ENCODE measurements around the gene BET1L. TPM values are rescaled to one million over a fixed set of nuclear protein-coding genes. Genes with fewer than 3 reads are reported as not detected.

BET1L gene
- total RNA-seq, 1 experiment from 2014 or later, result 89.0 TPM

GRCh38 chr11:255176-255575 lies 48.0 kb upstream of the BET1L start:
- TF ChIP-seq POLR2AphosphoS5 (IDR thresholded peaks at IDR 0.05; ENCODE audit: low read depth, low read length) (no peak), TCF7L2 (IDR thresholded peaks at IDR 0.05; ENCODE audit: low read depth, low read length) (no peak), SIN3A (IDR thresholded peaks at IDR 0.05; ENCODE audit: borderline replicate concordance, insufficient read depth, low read depth, low read length) (no peak), REST (IDR thresholded peaks at IDR 0.05; ENCODE audit: insufficient read depth in 1 of 2, low read depth in 2 of 2, low read length in 1 of 2) (no peak)
- TF ChIP-seq, protein P1, sequence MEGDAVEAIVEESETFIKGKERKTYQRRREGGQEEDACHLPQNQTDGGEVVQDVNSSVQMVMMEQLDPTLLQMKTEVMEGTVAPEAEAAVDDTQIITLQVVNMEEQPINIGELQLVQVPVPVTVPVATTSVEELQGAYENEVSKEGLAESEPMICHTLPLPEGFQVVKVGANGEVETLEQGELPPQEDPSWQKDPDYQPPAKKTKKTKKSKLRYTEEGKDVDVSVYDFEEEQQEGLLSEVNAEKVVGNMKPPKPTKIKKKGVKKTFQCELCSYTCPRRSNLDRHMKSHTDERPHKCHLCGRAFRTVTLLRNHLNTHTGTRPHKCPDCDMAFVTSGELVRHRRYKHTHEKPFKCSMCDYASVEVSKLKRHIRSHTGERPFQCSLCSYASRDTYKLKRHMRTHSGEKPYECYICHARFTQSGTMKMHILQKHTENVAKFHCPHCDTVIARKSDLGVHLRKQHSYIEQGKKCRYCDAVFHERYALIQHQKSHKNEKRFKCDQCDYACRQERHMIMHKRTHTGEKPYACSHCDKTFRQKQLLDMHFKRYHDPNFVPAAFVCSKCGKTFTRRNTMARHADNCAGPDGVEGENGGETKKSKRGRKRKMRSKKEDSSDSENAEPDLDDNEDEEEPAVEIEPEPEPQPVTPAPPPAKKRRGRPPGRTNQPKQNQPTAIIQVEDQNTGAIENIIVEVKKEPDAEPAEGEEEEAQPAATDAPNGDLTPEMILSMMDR (IDR thresholded peaks at IDR 0.05), result no peak
- in situ Hi-C loops (cut with HindIII; ENCODE audit: low pct_unique_long_range_greater_than_20kb, low sequenced_read_pairs), result no loop called here
- DNase-seq (ENCODE audit: low read depth, low spot score) (no peak), ATAC-seq (no peak)
- CTCF ChIA-PET, result no interaction called here
- no peaks in the 10 kb centered on the region for H3K4me1 ChIP-seq (ENCODE audit: control insufficient read depth, insufficient read depth, low read length)
- H3K27ac ChIP-seq (ENCODE audit: low read length), result no peak overlapping the region
- no peaks in the 10 kb centered on the region for H3K27me3 ChIP-seq (ENCODE audit: control insufficient read depth, insufficient read depth, low read length)
- intact Hi-C loops (cut with micrococcal nuclease; ENCODE audit: unreplicated experiment), result no loop called here
- H3K9me3 ChIP-seq (ENCODE audit: control insufficient read depth, insufficient read depth, low read depth, low read length), result no peaks in the 10 kb centered on the region
- no peak overlapping the region for H3K4me3 ChIP-seq (ENCODE audit: low read depth in 2 of 2, low read length in 2 of 2)
- BruUV-seq (replicated peaks), result no TSS peak
- peaks cover 20% of the 10 kb centered on the region for H3K36me3 ChIP-seq (ENCODE audit: control insufficient read depth, insufficient read depth, low read length)
- POLR2A ChIA-PET, result no interaction called here

- ATAC-seq, result 0 out of 2 replicates have a peak, but pooled peaks have one; percentile 6
- TF ChIP-seq TCF7L2 (IDR thresholded peaks at IDR 0.05; ENCODE audit: low read depth, low read length) (no peak), REST (IDR thresholded peaks at IDR 0.05; ENCODE audit: insufficient read depth in 1 of 2, low read depth in 2 of 2, low read length in 1 of 2) (no peak), SIN3A (IDR thresholded peaks at IDR 0.05; ENCODE audit: borderline replicate concordance, insufficient read depth, low read depth, low read length) (no peak), POLR2AphosphoS5 (IDR thresholded peaks at IDR 0.05; ENCODE audit: low read depth, low read length) (no peak)
- TF ChIP-seq, protein P1 (IDR thresholded peaks at IDR 0.05), result no peak
- no peak overlapping the region for H3K4me3 ChIP-seq (ENCODE audit: low read depth in 2 of 2, low read length in 2 of 2)
- no TSS peak for BruUV-seq (replicated peaks)
- H3K4me1 ChIP-seq (ENCODE audit: control insufficient read depth, insufficient read depth, low read length), result no peaks in the 10 kb centered on the region
- H3K27ac ChIP-seq (ENCODE audit: low read length), result no peak overlapping the region
- peaks cover 27% of the 10 kb centered on the region for H3K36me3 ChIP-seq (ENCODE audit: control insufficient read depth, insufficient read depth, low read length)
- ChIA-PET POLR2A (no interaction called here), CTCF (no interaction called here)
- in situ Hi-C loops (cut with HindIII; ENCODE audit: low pct_unique_long_range_greater_than_20kb, low sequenced_read_pairs), result no loop called here
- no peaks in the 10 kb centered on the region for H3K9me3 ChIP-seq (ENCODE audit: control insufficient read depth, insufficient read depth, low read depth, low read length)
- DNase-seq (ENCODE audit: low read depth, low spot score), result no peak
- H3K27me3 ChIP-seq (ENCODE audit: control insufficient read depth, insufficient read depth, low read length), result no peaks in the 10 kb centered on the region
- intact Hi-C loops (cut with micrococcal nuclease; ENCODE audit: unreplicated experiment), result no loop called here
These were observed 46.7 kb upstream of the BET1L start for GRCh38 chr11:253886-254270.

All from Panc1 (cell line).